Activated T-cell treated with anti-CD3 and anti-CD28 coated beads for 24 hours (primary cell): ENCODE data around the gene PKP1.
A peak's percentile ranks its signal among the peaks of the same experiment; 100 is the strongest.
"Not testable (repeated sequence)": the region's sequence is repeated elsewhere in the genome, so short reads cannot be mapped to it uniquely, and the experiment has no call there.

ENCODE experiments used
- DNase-seq: peaks from one replicate; pipeline ENCODE4 v3.0.0-alpha.2; 2020; ENCODE audit warnings: low read depth

PKP1 gene, protein sequence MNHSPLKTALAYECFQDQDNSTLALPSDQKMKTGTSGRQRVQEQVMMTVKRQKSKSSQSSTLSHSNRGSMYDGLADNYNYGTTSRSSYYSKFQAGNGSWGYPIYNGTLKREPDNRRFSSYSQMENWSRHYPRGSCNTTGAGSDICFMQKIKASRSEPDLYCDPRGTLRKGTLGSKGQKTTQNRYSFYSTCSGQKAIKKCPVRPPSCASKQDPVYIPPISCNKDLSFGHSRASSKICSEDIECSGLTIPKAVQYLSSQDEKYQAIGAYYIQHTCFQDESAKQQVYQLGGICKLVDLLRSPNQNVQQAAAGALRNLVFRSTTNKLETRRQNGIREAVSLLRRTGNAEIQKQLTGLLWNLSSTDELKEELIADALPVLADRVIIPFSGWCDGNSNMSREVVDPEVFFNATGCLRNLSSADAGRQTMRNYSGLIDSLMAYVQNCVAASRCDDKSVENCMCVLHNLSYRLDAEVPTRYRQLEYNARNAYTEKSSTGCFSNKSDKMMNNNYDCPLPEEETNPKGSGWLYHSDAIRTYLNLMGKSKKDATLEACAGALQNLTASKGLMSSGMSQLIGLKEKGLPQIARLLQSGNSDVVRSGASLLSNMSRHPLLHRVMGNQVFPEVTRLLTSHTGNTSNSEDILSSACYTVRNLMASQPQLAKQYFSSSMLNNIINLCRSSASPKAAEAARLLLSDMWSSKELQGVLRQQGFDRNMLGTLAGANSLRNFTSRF

DNA sequence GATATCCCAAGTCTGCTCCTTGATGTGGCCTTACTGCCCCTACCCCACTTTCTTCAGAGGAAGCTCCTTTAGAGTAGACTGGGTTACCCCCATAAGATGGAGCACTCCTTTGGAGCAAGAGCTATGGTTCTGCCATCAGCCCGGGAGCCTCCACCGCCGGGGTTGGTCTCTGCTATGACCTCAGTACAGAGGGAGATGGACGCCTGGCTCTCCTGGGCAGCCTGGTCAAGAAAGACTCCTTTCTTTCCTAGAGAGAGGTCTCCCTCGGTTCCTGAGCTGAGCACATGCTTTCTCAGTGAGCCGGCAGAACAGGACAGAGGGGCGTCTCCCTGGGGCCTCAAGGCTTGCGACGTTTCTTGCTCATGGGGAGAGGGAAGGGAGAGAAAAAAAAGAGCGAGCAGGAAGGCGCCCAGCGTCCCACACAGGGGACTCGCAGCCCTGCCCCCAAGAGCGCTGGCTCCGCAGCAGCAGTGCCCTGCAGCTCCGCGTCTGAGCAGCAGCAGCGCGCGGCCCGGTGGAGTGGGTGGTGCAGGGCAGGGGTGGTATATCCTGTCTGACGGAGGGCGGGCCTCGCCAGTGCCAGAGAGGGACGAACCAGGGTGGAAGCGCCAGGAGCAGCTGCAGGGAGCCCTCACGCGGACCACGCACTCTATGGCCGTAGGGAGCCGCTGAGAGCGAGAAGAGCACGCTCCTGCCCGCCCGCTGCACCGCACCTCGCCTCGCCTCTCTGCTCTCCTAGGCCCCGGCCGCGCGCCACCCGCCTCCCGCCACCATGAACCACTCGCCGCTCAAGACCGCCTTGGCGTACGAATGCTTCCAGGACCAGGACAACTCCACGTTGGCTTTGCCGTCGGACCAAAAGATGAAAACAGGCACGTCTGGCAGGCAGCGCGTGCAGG lies at the start of gene PKP1:
Gene PKP1, plus strand, starts transcription at position 576 of the 899 bp plus-strand sequence. Its CDS starts 197 bp downstream, at position 773.
- peak; percentile 1 for DNase-seq

DNA sequence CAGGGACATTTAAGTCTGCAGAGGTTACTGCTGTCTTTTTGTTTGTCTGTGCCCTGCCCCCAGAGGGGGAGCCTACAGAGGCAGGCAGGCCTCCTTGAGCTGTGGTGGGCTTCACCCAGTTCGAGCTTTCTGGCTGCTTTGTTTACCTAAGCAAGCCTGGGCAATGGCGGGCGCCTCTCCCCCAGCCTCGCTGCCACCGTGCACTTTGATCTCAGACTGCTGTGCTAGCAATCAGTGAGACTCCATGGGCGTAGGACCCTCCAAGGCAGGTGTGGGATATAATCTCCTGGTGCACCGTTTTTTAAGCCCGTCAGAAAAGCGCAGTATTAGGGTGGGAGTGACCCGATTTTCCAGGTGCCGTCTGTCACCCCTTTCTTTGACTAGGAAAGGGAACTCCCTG lies 43.7 kb upstream of the PKP1 start:
- not testable (repeated sequence) for DNase-seq

DNA sequence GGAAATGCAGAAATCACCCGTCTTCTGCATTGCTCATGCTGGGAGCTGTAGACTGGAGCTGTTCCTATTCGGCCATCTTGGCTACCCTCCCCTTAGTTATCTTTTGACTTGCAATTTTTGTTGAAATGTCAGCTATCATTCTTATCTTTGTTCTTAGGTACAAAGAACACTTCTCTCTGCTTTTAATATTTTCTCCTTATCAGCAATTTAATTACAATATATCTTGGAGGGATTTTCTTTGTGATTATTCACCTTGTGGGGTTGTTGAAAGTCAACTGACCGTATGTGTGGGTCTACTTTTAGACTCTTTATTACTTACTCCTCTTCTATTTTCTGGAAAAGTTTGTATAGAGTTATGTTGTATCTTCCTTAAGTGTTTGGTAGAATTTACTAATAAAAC lies 43.1 kb upstream of the PKP1 start:
- DNase-seq: no peak

DNA sequence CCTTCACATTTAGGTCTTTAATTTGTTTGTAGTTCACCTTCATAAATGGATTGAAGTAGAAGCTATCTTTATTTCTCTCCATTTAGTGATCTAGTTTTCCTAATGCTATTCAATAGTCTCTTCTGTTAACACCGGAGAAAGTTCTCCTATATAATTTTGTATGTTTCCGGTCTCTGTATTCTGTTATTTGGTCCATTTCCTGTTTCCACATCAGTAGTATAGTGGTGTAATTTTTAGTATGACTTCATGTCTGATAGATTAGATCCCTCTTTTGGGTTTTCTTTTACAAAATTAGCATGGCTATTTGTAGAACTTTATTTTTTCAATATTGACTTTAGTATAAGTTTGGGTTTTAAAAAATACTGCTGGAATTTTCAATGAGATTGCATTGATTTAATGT lies 41.6 kb upstream of the PKP1 start:
- no peak for DNase-seq

DNA sequence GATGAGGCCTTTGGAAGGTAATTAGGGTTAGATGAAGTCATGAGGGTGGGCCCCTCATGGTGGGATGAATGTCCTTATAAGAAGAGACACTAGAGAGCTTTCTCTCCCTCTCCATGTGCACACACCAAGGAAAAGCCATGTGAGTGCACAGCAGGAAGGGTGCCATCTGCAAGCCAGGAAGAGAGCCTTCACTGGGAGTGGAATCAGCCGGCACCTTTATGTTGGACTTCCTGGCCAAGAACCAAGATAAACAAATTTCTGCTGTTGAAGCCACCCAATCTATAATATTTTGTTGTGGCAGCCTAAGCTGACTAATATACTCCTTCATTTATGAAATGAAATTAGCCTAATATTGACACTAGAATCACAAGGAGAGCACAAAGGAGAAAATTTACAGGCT lies 38.2 kb upstream of the PKP1 start:
- DNase-seq: no peak

DNA sequence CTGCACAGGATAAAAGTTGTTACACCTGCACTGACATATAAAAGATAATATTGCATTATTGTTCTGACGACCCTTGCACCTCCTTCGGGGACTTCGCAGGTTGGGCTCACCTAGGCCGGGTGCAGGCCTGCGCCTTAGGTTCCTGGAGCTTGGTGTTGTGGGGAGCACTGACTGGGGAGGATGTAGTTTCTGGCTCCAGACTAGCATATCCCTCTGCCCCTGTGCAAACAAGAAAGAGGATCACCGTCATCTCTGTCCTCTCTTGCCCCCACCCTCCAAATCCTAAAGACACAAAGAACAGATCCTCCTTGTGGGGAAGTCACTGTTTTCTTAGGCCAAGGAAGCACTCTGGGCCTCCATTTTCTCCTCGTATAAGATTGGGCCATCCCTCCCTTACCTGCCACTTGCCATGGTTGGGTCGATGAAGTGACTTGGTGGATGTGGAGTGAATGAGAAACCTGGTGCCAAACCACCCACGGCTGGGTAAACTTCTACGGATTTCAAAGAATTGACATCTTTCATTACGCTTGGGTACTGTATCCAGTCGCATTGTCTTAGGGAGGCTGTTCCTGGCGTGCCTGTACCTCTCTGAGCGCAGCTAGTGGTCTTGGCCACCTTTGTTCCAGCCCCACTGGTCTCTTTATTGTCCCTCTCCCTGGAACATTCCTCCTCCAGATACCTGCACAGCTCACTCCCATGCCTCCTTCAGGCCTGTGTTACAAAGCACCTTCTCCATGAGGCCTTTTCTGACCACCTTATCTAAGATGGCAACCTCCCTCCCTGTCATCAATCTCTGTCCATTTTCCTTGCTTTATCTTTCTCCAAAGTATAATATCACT lies 34.4 kb upstream of the PKP1 start:
- DNase-seq: no peak

DNA sequence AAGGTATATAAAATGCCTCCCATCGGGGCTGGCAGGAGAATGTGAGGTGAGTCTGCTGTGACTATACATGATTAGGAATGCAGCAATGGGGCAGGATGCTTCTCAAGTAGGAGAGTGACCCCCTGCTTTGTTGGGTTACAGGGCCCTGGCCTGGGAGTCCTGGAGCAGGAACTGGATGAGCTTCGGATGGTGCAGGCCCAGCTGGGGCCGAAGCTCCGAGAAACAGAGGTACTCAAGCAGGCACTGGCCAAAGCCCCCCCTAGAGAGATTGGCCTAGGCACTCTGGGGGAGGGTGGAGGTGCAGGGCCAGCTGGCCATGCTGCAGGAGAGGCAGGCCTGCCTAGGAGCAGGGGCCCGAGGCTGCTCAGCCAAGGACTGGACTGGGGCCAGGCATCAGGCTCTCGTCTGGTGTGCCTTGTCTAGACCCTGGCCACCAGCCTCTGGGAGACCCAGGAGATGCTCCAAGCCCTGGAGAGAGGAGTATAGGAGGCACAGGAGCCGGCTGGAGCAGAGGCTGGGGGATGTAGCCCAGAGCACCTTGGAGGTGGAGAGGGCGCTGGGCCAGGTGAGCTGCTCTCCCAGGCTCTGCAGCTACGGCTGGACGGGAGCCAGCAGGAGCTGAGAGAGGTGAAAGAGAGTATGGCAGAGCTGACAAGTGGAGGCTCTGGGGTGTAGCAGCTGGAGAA lies 32.8 kb upstream of the PKP1 start:
- DNase-seq: no peak

DNA sequence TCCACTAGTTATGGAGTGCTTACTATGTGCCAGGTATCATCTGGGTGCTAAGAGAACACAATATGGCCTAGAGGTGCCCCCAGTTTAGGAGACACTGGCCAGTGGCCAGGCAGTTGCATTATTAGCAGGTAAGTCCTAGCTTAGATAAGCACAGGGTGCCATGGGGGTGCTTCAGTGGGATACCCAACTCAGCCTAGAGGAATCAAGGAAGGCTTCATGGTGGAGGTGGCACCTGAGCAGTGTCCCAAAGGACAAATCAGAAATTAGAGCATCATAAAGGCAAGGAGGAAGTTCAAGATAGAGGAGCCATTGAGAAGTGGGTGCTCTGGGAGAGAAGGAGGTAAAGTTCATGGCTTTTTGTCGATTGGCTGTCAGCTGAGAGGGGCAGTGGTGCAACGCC lies 31.9 kb upstream of the PKP1 start:
- DNase-seq: no peak

DNA sequence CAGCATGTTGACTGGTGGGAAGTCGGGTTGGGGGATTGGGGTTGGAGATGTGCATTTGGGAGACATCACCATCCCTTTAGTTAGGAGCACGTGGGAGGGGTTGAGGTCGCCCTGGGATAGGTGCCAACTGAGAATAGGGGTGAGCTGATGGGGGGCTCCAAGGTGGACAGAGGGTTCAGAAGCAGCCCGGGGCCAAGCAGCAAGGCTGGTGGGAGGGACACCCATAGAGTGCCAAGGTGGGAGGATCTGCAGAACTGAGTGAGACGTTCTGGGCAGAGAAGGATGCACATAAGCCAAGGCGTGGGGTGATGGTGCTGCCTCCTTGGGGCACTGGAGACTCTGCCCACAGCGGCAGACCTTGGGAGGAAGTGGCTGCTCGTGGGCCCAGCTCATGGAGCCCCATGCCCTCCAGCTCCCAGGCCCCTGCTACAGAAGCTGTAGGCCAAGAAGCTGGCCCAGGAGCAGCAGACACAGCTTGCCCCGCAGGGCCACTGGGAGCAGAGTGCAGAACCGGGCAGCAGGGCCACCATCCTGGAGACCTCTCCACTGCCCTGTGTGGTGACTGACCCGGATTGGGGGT lies 31.4 kb upstream of the PKP1 start:
- no peak for DNase-seq

DNA sequence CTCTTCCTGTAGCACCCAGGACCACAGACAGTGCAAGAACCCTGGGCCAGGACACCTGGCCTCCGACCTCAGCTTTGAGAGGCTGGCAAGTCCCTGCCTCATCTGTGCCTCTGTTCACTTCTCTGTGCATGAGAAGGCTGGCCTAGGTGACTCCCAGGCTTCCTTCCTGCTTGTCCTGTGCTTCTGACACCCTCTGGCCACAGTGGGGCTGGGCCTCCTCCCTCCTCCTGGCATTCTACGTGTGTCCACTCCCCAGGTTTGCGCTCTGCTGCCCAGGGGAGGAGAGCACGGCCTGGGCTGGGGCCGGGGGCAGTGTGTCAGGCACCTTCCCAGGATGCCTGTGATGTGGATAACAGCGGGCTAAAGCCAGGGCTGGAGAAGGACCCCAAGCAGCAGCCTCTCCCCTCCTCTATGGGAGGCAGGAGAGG lies 30.3 kb upstream of the PKP1 start:
- DNase-seq: no peak

DNA sequence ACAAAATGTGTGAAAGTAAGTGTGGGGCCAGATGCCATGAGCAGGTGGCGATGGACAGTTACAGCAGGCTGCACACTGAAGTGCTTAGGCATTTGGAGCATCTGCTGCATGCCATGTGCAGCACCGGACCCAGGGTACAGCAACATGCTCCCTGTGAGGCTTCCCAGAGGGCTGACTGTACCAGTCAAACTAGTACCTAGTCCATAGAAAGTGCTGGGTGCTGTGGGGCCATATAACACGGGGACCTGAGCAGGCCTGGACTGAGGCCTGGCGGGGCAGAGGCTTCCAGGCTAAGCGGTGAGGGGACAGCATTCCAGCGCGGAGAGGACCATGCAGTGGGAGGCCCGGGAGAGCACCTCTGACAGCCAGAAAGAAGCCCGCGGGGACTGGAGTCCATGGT lies 29.9 kb upstream of the PKP1 start:
- no peak for DNase-seq

DNA sequence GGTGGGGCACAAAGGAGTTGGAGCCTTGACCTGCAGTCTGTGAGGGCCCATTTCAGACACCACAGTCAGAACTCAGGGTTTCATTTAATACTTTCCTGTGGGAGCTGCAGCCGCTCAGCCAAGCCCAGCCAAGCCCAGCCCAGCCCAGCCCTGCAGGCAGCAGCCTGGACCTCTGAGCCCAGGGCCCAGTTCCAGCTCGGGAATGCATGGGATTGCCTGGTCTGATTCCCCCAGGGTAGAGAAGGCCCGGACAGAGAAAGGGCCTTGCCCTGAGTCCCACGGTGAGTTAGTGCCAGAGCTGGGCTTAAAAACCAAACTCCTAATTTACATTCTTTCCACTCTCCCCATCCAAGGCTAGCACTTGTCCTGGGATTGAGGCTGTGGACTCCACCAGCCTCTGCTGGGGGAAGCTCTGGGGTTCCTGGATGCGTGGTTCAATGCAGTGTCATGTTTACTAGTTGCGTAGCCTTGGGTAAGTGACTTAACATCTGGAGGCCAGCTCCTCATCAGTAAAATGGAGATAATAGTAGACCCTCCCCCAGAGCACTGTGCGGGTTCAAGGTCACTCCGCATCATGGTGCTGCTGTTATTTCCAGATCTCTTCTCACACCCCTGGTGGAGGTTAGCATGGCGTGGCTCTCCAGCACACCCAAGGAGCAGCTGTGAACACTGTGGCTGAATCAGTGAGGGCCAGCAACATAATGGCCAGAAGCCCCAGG lies 29.2 kb upstream of the PKP1 start:
- no peak for DNase-seq

DNA sequence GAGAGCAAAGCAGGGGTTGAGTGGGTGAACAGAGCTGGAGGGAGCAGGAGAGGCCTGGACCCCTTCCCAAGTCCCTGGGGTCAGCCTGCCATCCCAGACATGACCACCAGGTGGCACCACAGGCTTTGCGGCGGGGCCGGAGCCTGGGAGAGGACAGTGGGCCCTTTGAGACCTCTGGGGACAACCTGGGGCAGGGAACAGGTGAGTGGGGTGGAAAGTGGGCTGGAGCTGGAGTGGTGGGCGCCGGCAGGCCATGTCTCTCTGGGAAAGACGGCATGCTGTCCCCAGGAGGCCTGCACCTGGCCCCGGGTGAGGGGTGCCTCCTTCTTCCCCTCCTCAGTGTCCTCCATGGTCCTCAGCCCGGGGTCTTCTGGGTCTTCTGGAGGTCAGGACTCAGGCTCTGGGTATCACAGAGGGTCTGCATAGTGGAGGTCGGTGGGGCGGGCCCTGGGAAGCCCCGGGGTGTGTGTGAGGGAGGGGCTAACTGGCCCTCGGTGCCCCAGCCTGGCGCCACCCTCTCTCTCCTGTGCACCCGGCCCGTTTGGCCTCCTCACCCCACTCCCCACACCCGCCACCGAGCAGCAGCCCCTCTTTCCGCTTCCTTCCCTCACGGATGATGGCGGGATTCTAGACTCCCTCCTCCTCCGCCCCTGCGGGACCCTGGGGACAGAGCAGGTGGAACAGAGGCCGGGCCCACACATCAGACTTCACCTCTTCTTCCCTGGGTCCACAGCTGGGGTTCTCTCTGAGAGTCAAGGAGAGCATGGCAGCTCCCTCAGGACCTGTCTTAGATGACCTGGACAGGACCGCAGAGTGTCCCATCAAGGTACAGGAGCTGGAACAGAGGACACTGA lies 28.5 kb upstream of the PKP1 start:
- peak; percentile 52 for DNase-seq

DNA sequence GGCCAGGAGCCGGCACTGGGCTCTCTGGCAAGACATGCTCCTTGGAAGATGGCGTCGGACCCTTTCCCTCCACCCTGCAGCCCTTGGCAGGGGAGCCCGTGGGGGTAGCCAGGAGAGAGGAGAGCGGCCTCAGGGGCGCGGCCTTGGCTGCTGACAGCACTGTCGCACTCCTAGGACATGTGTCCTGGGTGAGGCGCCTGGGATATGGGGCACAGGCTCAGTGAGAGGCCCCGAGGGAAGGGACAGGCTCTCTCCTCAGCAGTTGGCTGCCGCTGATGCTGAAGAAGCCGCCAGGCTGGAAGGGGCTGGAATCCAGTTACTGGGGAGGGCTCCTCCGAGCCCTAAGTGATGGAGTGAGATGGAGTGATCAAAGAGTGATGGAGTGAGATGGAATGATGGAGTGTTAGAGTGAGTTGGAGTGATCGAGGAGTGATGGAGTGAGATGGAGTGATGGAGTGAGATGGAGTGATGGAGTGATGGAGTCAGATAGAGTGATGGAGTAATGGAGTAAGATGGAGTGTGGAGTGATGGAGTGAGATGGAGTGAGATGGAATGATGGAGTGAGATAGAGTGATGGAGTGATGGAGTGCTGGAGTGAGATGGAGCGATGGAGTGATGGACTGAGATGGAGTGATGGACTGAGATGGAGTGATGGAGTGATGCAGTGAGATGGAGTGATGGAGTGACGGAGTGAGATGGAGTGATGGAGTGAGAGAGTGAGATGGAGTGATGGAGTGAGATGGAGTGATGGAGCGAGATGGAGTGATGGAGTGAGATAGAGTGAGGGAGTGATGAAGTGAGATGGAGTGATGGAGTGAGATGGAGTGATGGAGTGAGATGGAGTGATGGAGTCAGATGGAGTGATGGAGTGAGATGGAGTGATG lies 27.6 kb upstream of the PKP1 start:
- no peak for DNase-seq

DNA sequence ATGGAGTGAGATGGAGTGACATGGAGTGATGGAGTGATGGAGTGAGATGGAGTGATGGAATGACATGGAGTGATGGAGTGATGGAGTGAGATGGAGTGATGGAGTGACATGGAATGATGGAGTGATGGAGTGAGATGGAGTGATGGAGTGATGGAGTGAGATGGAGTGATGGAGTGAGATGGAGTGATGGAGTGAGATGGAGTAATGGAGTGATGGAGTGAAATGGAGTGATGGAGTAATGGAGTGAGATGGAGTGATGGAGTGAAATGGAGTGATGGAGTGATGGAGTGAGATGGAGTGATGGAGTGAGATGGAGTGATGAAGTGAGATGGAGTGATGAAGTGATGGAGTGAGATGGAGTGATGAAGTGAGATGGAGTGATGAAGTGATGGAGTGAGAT lies 25.2 kb upstream of the PKP1 start:
- DNase-seq: not testable (repeated sequence)

DNA sequence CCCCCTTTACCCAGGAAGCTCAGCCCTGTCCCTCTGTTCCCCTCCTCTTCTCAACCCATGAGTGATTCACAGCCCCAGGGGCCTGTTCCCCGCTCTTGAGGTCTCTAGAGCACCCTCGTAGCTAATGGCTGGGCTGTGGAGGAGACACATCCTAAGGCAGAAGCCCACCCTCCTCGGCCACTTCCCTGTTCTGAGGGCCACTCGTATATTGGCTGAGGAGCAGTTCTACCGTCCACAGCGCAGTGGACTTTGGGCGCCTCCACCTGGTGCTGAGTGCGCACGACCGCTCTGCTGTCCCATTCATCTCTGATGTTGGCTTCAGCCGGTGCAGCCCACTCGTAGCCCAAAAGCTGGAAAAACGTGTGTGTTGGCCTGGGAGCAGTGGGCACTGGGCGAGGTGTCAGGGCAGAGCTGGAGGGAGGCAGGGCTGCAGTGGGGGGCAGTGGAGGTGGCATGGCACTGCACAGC lies 24.5 kb upstream of the PKP1 start:
- no peak for DNase-seq

DNA sequence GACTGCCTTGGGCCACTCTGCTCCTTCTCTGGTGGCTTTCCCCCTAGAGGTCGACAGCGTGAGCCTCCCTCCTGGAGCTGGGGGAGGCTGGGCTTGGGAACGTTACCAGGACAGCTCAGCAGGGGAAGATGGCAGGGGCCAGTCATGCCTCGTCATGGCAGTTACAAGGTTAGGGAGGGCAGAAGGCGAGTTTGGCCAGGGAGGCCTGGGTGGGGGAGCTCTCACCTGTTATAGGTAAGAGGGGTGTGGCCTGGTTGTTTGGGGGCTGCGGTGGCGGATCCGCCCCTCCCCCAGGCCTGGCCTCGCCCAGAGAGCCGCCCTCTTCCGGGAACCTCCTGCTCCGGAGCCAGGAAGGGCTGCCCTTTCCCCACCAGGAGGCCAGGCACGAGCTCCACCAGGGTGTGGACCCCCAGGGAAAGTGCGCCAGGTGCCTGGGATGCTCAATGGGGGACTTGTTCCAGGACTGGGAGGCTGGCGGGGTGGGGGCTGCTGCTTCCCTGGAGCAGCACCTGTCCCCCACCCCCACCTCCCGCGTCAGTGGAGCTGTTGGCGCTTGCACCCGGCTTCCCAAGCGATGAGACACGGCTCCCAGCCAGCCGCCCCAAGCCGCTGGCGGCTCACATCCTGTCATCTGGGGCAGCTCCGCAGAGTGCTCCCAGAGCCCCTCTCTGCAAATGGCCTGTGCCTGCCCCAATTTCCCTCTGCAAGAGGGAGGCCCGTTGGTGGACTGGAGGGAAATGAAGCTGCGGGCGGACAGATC lies 23.6 kb upstream of the PKP1 start:
- DNase-seq: no peak
